Brain microvascular endothelial cell (primary cell): ENCODE results near the gene ITGBL1.

Experiments
- DNase-seq: peaks from one replicate; pipeline ENCODE4 v3.0.0-alpha.2; 2020
- H3K27ac ChIP-seq: fragments of 250-450 bp; sonication (Bioruptor Pico); 2 replicates; pipeline ENCODE4 v1.5.1; 2020; ENCODE audit warnings: mild to moderate bottlenecking, moderate library complexity
- H3K27me3 ChIP-seq: fragments of 250-450 bp; sonication (Bioruptor Pico); replicated peaks from 2 replicates; pipeline ENCODE4 v1.5.1; 2020; ENCODE audit warnings: mild to moderate bottlenecking
- H3K36me3 ChIP-seq: fragments of 250-450 bp; sonication (Bioruptor Pico); replicated peaks from 2 replicates; pipeline ENCODE4 v1.5.1; 2020; ENCODE audit warnings: mild to moderate bottlenecking
- H3K4me3 ChIP-seq: 2 replicates; pipeline ENCODE4 v1.5.1; 2011; ENCODE audit warnings: low read depth, mild to moderate bottlenecking, control low read depth, low read length, moderate library complexity
- CTCF ChIP-seq: IDR thresholded peaks from 2 replicates; pipeline ENCODE4 v1.5.1; 2011; ENCODE audit warnings: low read depth, mild to moderate bottlenecking, moderate library complexity, low read length, control low read depth, inconsistent platforms; ENCODE audit errors: missing control alignments
- in situ Hi-C: cut with HindIII; loops from 2 replicates; pipeline ENCODE4 v1.10.0; 2017; ENCODE audit warnings: low sequenced_read_pairs, low pct_ligation_motif_present

ITGBL1 gene

GRCh38 chr13:101703838-101704237, 251.4 kb downstream of the ITGBL1 start:
- Histone ChIP-seq H3K4me3 (no peak overlapping the region), H3K36me3 (peaks cover 8% of the 10 kb centered on the region), H3K27me3 (no peaks in the 10 kb centered on the region), H3K27ac (no peak overlapping the region)
- in situ Hi-C loops, result no loop called here
- TF ChIP-seq CTCF, result no peak
- no peak for DNase-seq

GRCh38 chr13:101706651-101707050, 254.2 kb downstream of the ITGBL1 start:
- peak; percentile 84 for DNase-seq
- Histone ChIP-seq H3K27me3 (no peaks in the 10 kb centered on the region), H3K36me3 (peaks cover 13% of the 10 kb centered on the region), H3K4me3 (no peak overlapping the region), H3K27ac (peak overlapping the region; percentile 16)
- in situ Hi-C loops, result no loop called here
- no peak for TF ChIP-seq CTCF

- no peak overlapping the region for H3K4me3 ChIP-seq
- no peak for DNase-seq
- no peak for TF ChIP-seq CTCF
- peaks cover 13% of the 10 kb centered on the region for H3K36me3 ChIP-seq
- in situ Hi-C loops, result no loop called here
- H3K27me3 ChIP-seq, result no peaks in the 10 kb centered on the region
- no peak overlapping the region for H3K27ac ChIP-seq
Observed at GRCh38 chr13:101707659-101708058, 255.2 kb downstream of the ITGBL1 start.

GRCh38 chr13:101708115-101708514, 255.6 kb downstream of the ITGBL1 start:
- H3K4me3 ChIP-seq, result no peak overlapping the region
- no peaks in the 10 kb centered on the region for H3K27me3 ChIP-seq
- in situ Hi-C loops, result no loop called here
- H3K36me3 ChIP-seq, result peaks cover 13% of the 10 kb centered on the region
- no peak for DNase-seq
- H3K27ac ChIP-seq, result no peak overlapping the region
- TF ChIP-seq CTCF, result no peak

GRCh38 chr13:101709952-101710351, 257.5 kb downstream of the ITGBL1 start:
- Histone ChIP-seq H3K4me3 (no peak overlapping the region), H3K36me3 (peaks cover 13% of the 10 kb centered on the region), H3K27me3 (no peaks in the 10 kb centered on the region), H3K27ac (no peak overlapping the region)
- in situ Hi-C loops, result no loop called here
- DNase-seq, result no peak
- TF ChIP-seq CTCF, result no peak

GRCh38 chr13:101711307-101712025, 259.0 kb downstream of the ITGBL1 start:
- in situ Hi-C loops, result no loop called here
- H3K36me3 ChIP-seq, result peaks cover 17% of the 10 kb centered on the region
- TF ChIP-seq CTCF, result no peak
- DNase-seq, result no peak
- H3K27me3 ChIP-seq, result no peaks in the 10 kb centered on the region
- H3K27ac ChIP-seq, result no peak overlapping the region
- H3K4me3 ChIP-seq, result no peak overlapping the region
